GM23248 (cell line): ENCODE data around the gene GAPVD1. TPM values are rescaled to one million over a fixed set of nuclear protein-coding genes. Genes with fewer than 3 reads are reported as not detected.
A peak's percentile ranks its signal among the peaks of the same experiment; 100 is the strongest.
"Not testable (repeated sequence)": the region's sequence is repeated elsewhere in the genome, so short reads cannot be mapped to it uniquely, and the experiment has no call there.

ENCODE experiments used
- DNase-seq: peaks from one replicate; pipeline ENCODE4 v3.0.0-alpha.2; 2015
- H2AFZ ChIP-seq: fragments of 200-600 bp; sonication (generic); 2 replicates; pipeline ENCODE4 v1.6.1; 2016; ENCODE audit warnings: antibody characterized with exemption
- H3F3A ChIP-seq: fragments of 200-600 bp; sonication (generic); 2 replicates; pipeline ENCODE4 v1.6.1; 2016; ENCODE audit warnings: mild to moderate bottlenecking, antibody characterized with exemption, mixed run types; ENCODE audit not compliant: insufficient read depth
- H3K27ac ChIP-seq: fragments of 200-600 bp; sonication (generic); 2 replicates; pipeline ENCODE4 v1.5.1; 2016; ENCODE audit warnings: mild to moderate bottlenecking
- H3K27me3 ChIP-seq: fragments of 200-600 bp; sonication (generic); replicated peaks from 2 replicates; pipeline ENCODE4 v1.6.1; 2016; ENCODE audit warnings: mild to moderate bottlenecking; ENCODE audit not compliant: insufficient read depth
- H3K36me3 ChIP-seq: fragments of 200-600 bp; sonication (generic); 2 replicates; pipeline ENCODE4 v1.6.1; 2016; ENCODE audit warnings: low read depth, mild to moderate bottlenecking
- H3K4me1 ChIP-seq: fragments of 200-600 bp; sonication (generic); 2 replicates; pipeline ENCODE4 v1.6.1; 2016; ENCODE audit warnings: mild to moderate bottlenecking; ENCODE audit not compliant: insufficient read depth
- H3K4me2 ChIP-seq: fragments of 200-600 bp; sonication (generic); one replicate; pipeline ENCODE4 v1.6.1; 2016; ENCODE audit warnings: mild to moderate bottlenecking; ENCODE audit not compliant: unreplicated experiment
- H3K4me3 ChIP-seq: fragments of 200-600 bp; sonication (generic); 2 replicates; pipeline ENCODE4 v1.5.1; 2016; ENCODE audit warnings: mild to moderate bottlenecking
- H3K79me2 ChIP-seq: fragments of 200-600 bp; sonication (generic); 2 replicates; pipeline ENCODE4 v1.6.1; 2016; ENCODE audit warnings: mild to moderate bottlenecking; ENCODE audit not compliant: insufficient read depth
- H3K9ac ChIP-seq: fragments of 200-600 bp; sonication (generic); 2 replicates; pipeline ENCODE4 v1.6.1; 2016; ENCODE audit warnings: mild to moderate bottlenecking
- H3K9me2 ChIP-seq: fragments of 200-600 bp; sonication (generic); 2 replicates; pipeline ENCODE4 v1.6.1; 2016; ENCODE audit warnings: mixed run types, mild to moderate bottlenecking, moderate library complexity; ENCODE audit not compliant: insufficient read depth
- H3K9me3 ChIP-seq: fragments of 200-600 bp; sonication (generic); one replicate; pipeline ENCODE4 v1.6.1; 2017; ENCODE audit warnings: low read depth
- H4K20me1 ChIP-seq: fragments of 200-600 bp; sonication (generic); 2 replicates; pipeline ENCODE4 v1.6.0; 2016; ENCODE audit not compliant: insufficient read depth
- EZH2 ChIP-seq: fragments of 200-600 bp; sonication (generic); IDR thresholded peaks from 2 replicates; pipeline ENCODE4 v1.6.1; 2018; ENCODE audit warnings: antibody characterized with exemption, mild to moderate bottlenecking; ENCODE audit not compliant: insufficient read depth, poor library complexity, severe bottlenecking
- EZH2phosphoT487 ChIP-seq: fragments of 200-600 bp; sonication (generic); IDR thresholded peaks from 2 replicates; pipeline ENCODE4 v1.6.1; 2018; ENCODE audit warnings: antibody characterized with exemption, moderate library complexity, mild to moderate bottlenecking, low read depth; ENCODE audit not compliant: insufficient read depth
- WGBS, 2 experiments: methylation state at CpG; one replicate each; pipeline ENCODE4 v1.1.6; 2015 to 2017; ENCODE audit warnings: low lambda C conversion rate in 2 of 2, low coverage in 1 of 2; ENCODE audit errors: missing lambda C conversion rate in 2 of 2; 5-methylcytosine and 5-hydroxymethylcytosine counted together
- in situ Hi-C: fragments of 300-500 bp; cut with MboI; formaldehyde crosslinking; loops from 2 replicates; pipeline ENCODE4 v1.15.0; 2020
- polyA plus RNA-seq: library from polyadenylated mRNA; unstranded; fragments of >200 nt; fragmentation: Nextera tagmentation; extraction: Ambion mirVana; gene quantifications from 2 replicates; pipeline ENCODE4 v1.2.1, GENCODE V29; 2016
- total RNA-seq: library from RNA; depleted of rRNA; stranded (reverse); fragments of >200 nt; shearing (Covaris generic); gene quantifications from 2 replicates; pipeline ENCODE4 v1.2.3, GENCODE V29; 2014

GAPVD1 gene
- total and polyA plus RNA-seq, 2 experiments from 2014 or later = 33.6 to 39.5 TPM

- peaks cover 40% of the 10 kb centered on the region for H3K36me3 ChIP-seq
- peak overlapping the region; percentile 91 for H3K27ac ChIP-seq
- in situ Hi-C loops = no loop called here
Measured at GRCh38 chr9:125233678-125234077, 27.9 kb upstream of the GAPVD1 start.

GRCh38 chr9:125234099-125234498, 27.5 kb upstream of the GAPVD1 start:
- in situ Hi-C loops, H2AFZ ChIP-seq, H3K9me2 ChIP-seq, DNase-seq, H3K9me3 ChIP-seq, H3K27me3 ChIP-seq: not testable (repeated sequence)
- Histone ChIP-seq H4K20me1 (peaks cover 32% of the 10 kb centered on the region), H3K4me2 (peak overlapping the region; percentile 62), H3K4me1 (peaks cover 54% of the 10 kb centered on the region), H3K9ac (peak overlapping the region; percentile 56), H3K36me3 (peaks cover 44% of the 10 kb centered on the region), H3K4me3 (peak overlapping the region; percentile 14; the same call in 1 of the 2 replicates), H3K79me2 (peaks cover 44% of the 10 kb centered on the region), H3K27ac (peak overlapping the region; percentile 91), H3F3A (peaks cover 64% of the 10 kb centered on the region)
- WGBS, 2 experiments = 81% methylated on average over 8 of the region's 8 CpGs

More at GRCh38 chr9:125233678-125234077, 27.9 kb upstream of the GAPVD1 start:
- Histone ChIP-seq H3K4me3 (peak overlapping the region; percentile 14; the same call in 1 of the 2 replicates), H2AFZ (no peak overlapping the region), H3K9me3 (no peaks in the 10 kb centered on the region), H4K20me1 (peaks cover 28% of the 10 kb centered on the region), H3K79me2 (peaks cover 40% of the 10 kb centered on the region), H3K4me2 (peak overlapping the region; percentile 62), H3K9ac (peak overlapping the region; percentile 56), H3F3A (peaks cover 59% of the 10 kb centered on the region), H3K27me3 (no peaks in the 10 kb centered on the region), H3K9me2 (no peaks in the 10 kb centered on the region), H3K4me1 (peaks cover 50% of the 10 kb centered on the region)
- DNase-seq = peak; percentile 99
- TF ChIP-seq EZH2 (no peak), EZH2phosphoT487 (no peak)
- WGBS, 2 experiments = 0% methylated on average over 3 of the region's 3 CpGs

- Histone ChIP-seq H3K27me3 (no peaks in the 10 kb centered on the region), H3K27ac (peak overlapping the region; percentile 91), H3K36me3 (peaks cover 57% of the 10 kb centered on the region), H4K20me1 (peaks cover 43% of the 10 kb centered on the region), H3K79me2 (peaks cover 63% of the 10 kb centered on the region), H3K4me3 (peak overlapping the region; percentile 93), H3K9ac (peak overlapping the region; percentile 99), H3K4me1 (peaks cover 58% of the 10 kb centered on the region), H2AFZ (no peak overlapping the region), H3K9me2 (no peaks in the 10 kb centered on the region), H3K4me2 (peak overlapping the region; percentile 92), H3F3A (peaks cover 77% of the 10 kb centered on the region), H3K9me3 (no peaks in the 10 kb centered on the region)
- TF ChIP-seq EZH2phosphoT487 (no peak), EZH2 (no peak)
- WGBS, 2 experiments = 30 to 31% methylated on average over 5 of the region's 5 CpGs
- in situ Hi-C loops = no loop called here
- DNase-seq = peak; percentile 12
Measured at GRCh38 chr9:125235804-125236519, 25.7 kb upstream of the GAPVD1 start.

GRCh38 chr9:125236520-125237159, 25.0 kb upstream of the GAPVD1 start:
- DNase-seq = peak; percentile 28
- in situ Hi-C loops, H3K9me2 ChIP-seq, H3K9me3 ChIP-seq, H2AFZ ChIP-seq, H3K27me3 ChIP-seq: not testable (repeated sequence)
- Histone ChIP-seq H3F3A (peaks cover 77% of the 10 kb centered on the region), H3K79me2 (peaks cover 65% of the 10 kb centered on the region), H3K4me3 (peak overlapping the region; percentile 93), H3K36me3 (peaks cover 57% of the 10 kb centered on the region), H4K20me1 (peaks cover 43% of the 10 kb centered on the region), H3K4me2 (peak overlapping the region; percentile 92), H3K4me1 (peaks cover 58% of the 10 kb centered on the region), H3K27ac (peak overlapping the region; percentile 91), H3K9ac (peak overlapping the region; percentile 99)
- 81 to 87% methylated on average over 5 of the region's 5 CpGs for WGBS, 2 experiments
